HG03442 (cell line): ENCODE measurements around the gene SLC38A10.

Source experiments
- ATAC-seq: cut with Tn5 transposase; IDR thresholded peaks from one replicate; pipeline ENCODE4 v1.9.1; 2021; ENCODE audit warnings: mild to moderate bottlenecking, moderate library complexity; ENCODE audit not compliant: unreplicated experiment

The SLC38A10 gene

GRCh38 chr17:81279278-81280275 is 15.5 kb downstream of the SLC38A10 start:
- no peak for ATAC-seq

- no peak for ATAC-seq
These were observed 16.3 kb downstream of the SLC38A10 start for GRCh38 chr17:81278831-81279230.

GRCh38 chr17:81277946-81278693 is 17.0 kb downstream of the SLC38A10 start:
- ATAC-seq, result no peak

- ATAC-seq, result no peak
These were observed 17.7 kb downstream of the SLC38A10 start for GRCh38 chr17:81277421-81277820.

GRCh38 chr17:81276781-81277180 is 18.3 kb downstream of the SLC38A10 start:
- ATAC-seq, result no peak

GRCh38 chr17:81274471-81274855 is 20.6 kb downstream of the SLC38A10 start:
- ATAC-seq, result no peak

GRCh38 chr17:81273698-81274470 is 21.2 kb downstream of the SLC38A10 start:
- ATAC-seq, result no peak

GRCh38 chr17:81272616-81273015 is 22.5 kb downstream of the SLC38A10 start:
- no peak for ATAC-seq

- ATAC-seq, result no peak
These were observed 23.9 kb downstream of the SLC38A10 start for GRCh38 chr17:81271226-81271625.

- no peak for ATAC-seq
These were observed 24.8 kb downstream of the SLC38A10 start for GRCh38 chr17:81270279-81270678.

GRCh38 chr17:81267390-81268067 is 27.6 kb downstream of the SLC38A10 start:
- no peak for ATAC-seq

GRCh38 chr17:81265576-81265975 is 29.5 kb downstream of the SLC38A10 start:
- no peak for ATAC-seq

GRCh38 chr17:81264640-81265039 is 30.5 kb downstream of the SLC38A10 start:
- ATAC-seq, result no peak

- no peak for ATAC-seq
These were observed 31.5 kb downstream of the SLC38A10 start for GRCh38 chr17:81263371-81264181.

- ATAC-seq, result no peak
These were observed 33.3 kb downstream of the SLC38A10 start for GRCh38 chr17:81261582-81262336.

GRCh38 chr17:81261096-81261495 is 34.0 kb downstream of the SLC38A10 start:
- no peak for ATAC-seq

- no peak for ATAC-seq
These were observed 34.5 kb downstream of the SLC38A10 start for GRCh38 chr17:81260641-81261040.

GRCh38 chr17:81260171-81260570 is 34.9 kb downstream of the SLC38A10 start:
- ATAC-seq, result no peak

- no peak for ATAC-seq
These were observed 36.0 kb downstream of the SLC38A10 start for GRCh38 chr17:81259058-81259605.
